DMS 273 (cell line): ENCODE data around the gene AIPL1.
"Not testable (repeated sequence)": the region's sequence is repeated elsewhere in the genome, so short reads cannot be mapped to it uniquely, and the experiment has no call there.

Source experiments
- DNase-seq: peaks from one replicate; lab custom pipeline; 2025; ENCODE audit not compliant: unreplicated experiment; lab: John Stamatoyannopoulos, UW

AIPL1 gene

GRCh38 chr17:6435051-6435450 lies at the start of gene AIPL1:
AIPL1 (minus strand) TSS chr17:6435121; CDS start chr17:6435104, 17 bp downstream.
- no peak for DNase-seq

- no peak for DNase-seq
These were observed 48.6 kb upstream of the AIPL1 start for GRCh38 chr17:6483507-6483906.

GRCh38 chr17:6482796-6483195 lies 47.9 kb upstream of the AIPL1 start:
- not testable (repeated sequence) for DNase-seq

- DNase-seq, result no peak
These were observed 47.2 kb upstream of the AIPL1 start for GRCh38 chr17:6482105-6482455.

GRCh38 chr17:6480303-6480675 lies 45.4 kb upstream of the AIPL1 start:
- DNase-seq, result no peak

GRCh38 chr17:6479622-6480302 lies 44.8 kb upstream of the AIPL1 start:
- peak; percentile 6 for DNase-seq

GRCh38 chr17:6478486-6478885 lies 43.6 kb upstream of the AIPL1 start:
- DNase-seq, result no peak

- DNase-seq, result no peak
These were observed 43.0 kb upstream of the AIPL1 start for GRCh38 chr17:6477831-6478383.

GRCh38 chr17:6476810-6477179 lies 41.9 kb upstream of the AIPL1 start:
- DNase-seq, result peak; percentile 47

- peak; percentile 9 for DNase-seq
These were observed 41.3 kb upstream of the AIPL1 start for GRCh38 chr17:6476076-6476809.

- peak; percentile 54 for DNase-seq
These were observed 40.5 kb upstream of the AIPL1 start for GRCh38 chr17:6475411-6475810.

GRCh38 chr17:6474906-6475305 lies 40.0 kb upstream of the AIPL1 start:
- DNase-seq, result peak; percentile 35

GRCh38 chr17:6474376-6474775 lies 39.5 kb upstream of the AIPL1 start:
- DNase-seq, result no peak

- peak; percentile 77 for DNase-seq
These were observed 38.3 kb upstream of the AIPL1 start for GRCh38 chr17:6473128-6473767.

- no peak for DNase-seq
These were observed 37.6 kb upstream of the AIPL1 start for GRCh38 chr17:6472517-6472916.

GRCh38 chr17:6471531-6472465 lies 36.9 kb upstream of the AIPL1 start:
- DNase-seq, result peak; percentile 45

- no peak for DNase-seq
These were observed 36.0 kb upstream of the AIPL1 start for GRCh38 chr17:6470751-6471521.

GRCh38 chr17:6470146-6470718 lies 35.3 kb upstream of the AIPL1 start:
- no peak for DNase-seq

- DNase-seq, result no peak
These were observed 33.3 kb upstream of the AIPL1 start for GRCh38 chr17:6468051-6468790.
